GM19328 (cell line): ENCODE results near the gene ADORA1.

Experiments
- ATAC-seq: cut with Tn5 transposase; IDR thresholded peaks from one replicate; pipeline ENCODE4 v1.9.1; 2021; ENCODE audit warnings: mild to moderate bottlenecking, moderate library complexity; ENCODE audit not compliant: unreplicated experiment

The ADORA1 gene

DNA sequence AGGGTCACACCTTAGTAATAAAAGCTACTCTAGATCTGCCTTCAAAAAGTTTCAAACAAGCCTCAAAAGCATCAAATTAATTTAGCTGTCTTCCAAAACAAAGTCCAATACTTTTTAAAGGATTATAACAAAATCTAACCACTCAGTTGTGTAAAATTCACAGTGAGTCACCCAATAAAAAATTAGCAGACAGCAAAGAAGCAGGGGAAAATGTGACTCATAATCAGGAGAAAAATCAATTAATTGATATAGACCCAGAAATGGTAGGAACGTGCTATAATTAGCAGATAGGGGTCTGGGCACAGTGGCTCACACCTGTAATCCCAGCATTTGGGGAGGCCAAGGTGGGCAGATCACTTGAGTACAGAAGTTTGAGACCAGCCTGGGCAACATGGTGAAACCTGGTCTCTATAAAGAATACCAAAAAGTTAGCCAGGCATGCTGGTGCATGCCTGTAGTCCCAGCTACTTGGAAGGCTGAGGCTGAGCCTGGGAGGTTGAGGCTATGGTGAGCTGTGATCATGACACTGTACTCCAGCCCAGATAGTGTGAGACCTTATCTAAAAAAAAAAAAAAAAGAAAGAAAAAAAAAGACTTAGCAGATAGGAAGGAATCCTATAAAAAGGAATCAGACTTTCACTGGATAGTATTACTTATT is 33.6 kb upstream of the ADORA1 start:
- ATAC-seq = no peak

DNA sequence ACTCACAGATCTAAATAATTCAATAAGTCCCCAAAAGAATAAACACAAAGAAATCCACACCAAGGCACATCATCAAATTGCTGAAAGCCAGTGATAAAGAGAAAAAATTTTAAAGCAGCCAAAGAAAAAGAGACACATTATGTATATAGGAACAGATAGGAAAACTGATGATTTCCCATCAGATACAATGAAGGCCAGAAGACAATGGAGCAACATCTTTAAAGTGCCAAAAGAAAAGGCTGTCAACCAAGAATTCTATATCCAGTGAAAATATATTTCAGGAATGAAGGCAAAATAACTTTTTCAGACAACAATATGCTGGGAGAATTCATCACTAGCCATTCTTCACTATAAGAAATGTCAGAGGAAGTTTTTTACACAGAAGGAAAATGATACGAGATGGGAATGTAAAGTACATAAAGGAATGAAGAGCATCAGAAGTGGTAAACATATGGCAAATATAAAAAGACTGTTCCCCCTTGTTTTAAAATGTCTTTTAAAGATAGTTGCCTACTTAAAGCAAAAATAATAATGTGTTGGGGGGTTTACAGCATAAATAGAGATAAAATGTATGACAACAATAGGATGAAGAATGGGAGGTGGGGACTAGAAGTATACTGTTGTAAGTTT is 32.4 kb upstream of the ADORA1 start:
- ATAC-seq = no peak

DNA sequence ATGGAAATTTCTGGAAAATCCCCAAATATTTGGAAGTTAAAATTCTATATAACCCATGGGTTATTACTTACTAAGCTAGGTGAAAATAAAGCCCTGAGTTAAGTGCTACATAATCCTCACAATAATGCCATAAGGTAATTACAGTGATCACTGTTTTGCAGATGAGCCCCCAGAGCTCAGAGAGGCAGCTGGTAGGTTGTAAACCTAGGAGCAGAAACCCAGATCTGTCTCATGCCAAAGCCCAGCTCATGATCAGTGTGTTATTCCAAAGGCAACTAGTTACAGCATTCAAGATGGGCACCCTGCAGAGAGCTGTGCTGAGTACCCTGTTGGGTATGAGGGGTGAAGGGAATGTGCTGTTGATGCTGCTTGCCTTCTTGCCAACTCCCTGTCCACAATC is 31.0 kb upstream of the ADORA1 start:
- ATAC-seq = no peak

DNA sequence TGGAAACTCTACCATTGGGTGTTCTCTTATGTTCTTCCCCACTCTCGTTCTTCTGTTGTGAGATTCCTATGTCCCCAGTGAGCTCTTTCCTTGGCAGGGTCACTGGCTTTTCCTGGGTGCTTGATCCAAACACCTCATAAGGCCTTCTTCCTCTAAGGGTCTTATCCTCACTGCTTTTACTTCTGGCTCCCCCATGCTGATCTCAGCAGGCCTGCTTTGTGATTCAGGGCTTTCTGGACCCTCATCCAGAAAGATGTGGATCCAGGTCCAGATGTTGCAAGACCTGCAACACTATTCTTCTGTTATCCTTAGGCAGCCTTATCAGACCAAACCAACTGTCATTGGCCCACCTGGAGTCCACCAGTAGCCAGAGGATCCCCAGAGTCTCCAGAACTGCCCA is 30.5 kb upstream of the ADORA1 start:
- no peak for ATAC-seq

DNA sequence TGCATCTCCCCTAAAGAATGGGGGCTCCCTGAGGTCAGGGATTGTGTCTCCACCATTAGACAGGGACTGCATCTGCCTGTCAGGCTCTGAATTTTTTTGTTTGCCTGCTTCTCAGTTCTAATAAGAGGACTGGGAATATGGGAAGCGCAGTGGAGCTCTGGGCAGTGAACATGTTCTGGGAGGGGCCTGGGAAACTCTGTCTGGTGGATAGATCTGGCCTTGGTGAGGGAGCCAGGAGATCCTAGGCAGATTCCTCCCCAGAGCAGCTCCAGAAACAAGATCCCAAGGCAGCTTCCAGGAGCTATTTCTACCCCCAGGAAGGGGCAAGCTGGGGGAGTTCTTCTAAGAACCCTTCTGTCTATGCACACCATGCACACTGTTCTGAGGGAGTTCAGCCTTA is 29.1 kb upstream of the ADORA1 start:
- ATAC-seq = no peak

DNA sequence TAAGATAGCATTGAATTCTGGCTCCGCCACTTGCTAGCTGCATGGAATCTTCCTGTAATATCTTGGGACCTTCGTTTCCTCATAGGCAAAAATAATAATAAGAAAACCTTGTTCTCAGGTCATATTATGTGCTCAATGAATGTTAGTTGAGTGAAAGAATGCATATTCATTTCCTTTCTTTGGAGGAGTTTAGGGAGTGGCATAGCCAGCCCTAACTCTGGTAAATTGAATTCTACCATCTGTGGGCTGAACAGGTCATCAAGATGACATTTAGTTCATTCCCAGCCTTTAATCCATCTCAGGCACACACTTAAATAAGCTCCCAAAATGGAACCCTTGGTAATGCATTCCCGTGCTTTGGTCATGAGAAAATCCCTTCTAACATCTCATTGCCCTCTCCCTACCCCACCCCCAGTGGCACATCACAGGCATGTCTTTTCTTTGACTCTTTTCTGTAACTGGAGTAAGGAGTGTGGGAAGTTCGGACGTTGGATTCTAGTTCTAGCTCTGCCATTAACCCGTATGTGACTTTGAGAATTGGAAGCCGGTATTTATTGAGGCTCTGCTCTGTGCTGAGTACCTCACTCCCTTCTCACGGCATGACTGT is 28.5 kb upstream of the ADORA1 start:
- ATAC-seq = no peak

DNA sequence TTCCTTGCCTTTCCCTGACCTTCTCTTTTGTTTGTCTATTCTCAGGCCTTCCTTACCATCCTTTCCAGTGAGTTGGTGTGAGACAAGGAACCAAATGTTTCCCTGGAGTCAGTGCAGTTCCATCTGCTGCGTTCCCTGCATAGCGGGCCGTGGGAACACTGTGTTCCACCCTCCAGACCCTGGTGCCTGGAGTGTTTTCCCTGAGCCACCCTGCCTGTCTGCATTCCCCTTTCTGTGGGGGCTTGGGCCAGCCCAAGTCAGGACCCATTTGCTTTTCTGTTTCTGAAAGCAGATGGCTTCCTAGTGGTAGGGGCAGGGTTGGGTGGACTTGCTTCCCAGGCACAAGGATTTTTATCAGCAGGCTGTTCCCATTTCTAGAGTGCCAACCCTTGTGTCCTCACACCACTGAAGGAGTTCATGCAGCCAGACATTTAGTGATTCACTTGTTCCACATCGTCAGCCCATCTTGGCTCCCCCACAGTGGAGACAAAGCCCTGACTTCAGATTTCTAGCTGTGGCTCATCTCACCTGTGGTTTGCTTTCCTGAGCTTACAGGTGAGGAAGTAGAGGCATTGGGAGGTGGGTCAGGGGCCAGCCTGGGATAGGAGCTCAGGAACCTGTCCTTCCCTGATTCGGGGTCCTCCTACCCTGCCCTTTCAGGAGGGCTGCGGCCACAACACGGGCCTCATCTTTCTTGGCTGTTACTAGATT is 27.6 kb upstream of the ADORA1 start:
- no peak for ATAC-seq

DNA sequence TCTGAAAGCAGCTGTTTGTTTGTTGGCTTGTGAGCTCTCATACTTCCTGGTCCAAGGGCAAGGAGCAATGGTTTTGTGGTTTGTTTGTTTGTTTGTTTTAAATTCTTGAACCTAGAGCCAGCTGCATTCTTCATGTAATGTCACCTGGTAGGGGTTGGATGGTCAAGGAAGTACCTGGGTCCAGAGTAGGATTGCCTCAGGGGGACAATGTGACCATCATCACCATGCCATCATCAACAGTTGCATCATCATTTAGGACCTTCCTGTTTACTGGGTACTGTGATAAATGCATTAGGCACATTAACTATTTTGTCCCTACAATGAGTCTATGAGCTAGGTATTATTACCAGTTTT is 27.0 kb upstream of the ADORA1 start:
- ATAC-seq = no peak

DNA sequence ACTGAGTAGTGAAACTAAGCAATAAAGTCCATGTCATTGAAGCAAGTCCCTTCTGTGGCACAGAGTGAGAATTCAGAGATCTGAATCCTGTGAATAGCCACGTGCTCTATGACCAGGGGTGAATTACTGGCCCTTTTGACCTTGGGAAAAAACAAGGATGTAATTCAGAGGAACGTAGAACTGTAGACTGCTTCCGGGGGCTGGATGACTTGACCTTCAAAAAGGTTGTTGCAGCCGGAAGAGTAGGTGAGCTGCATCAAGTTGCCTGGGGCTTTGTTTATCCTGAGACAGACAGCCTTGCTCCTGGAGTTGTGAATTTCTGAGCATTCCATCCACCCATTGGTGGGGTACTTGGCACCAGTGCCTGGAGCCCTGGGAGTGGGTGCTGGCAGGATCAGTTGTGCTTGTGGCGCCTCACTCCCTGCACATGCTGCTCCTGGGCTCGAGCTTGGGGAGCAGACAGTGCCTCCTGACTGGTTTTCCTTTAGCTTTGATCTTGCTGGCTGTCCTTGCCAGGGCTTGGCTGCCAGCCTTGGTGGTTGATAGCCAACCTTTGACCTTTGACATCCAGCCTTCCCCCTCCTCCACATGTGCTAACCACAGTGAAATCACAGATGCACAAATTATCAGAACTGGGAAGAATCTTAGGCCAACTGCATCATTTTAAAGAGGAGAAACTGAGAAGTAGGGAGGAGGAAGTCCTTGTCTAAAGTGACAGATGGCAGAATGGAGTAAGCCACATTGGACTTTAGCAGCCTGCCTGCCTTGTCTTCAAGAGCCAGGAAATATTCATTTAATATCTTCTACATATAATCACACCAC is 25.5 kb upstream of the ADORA1 start:
- ATAC-seq = no peak

DNA sequence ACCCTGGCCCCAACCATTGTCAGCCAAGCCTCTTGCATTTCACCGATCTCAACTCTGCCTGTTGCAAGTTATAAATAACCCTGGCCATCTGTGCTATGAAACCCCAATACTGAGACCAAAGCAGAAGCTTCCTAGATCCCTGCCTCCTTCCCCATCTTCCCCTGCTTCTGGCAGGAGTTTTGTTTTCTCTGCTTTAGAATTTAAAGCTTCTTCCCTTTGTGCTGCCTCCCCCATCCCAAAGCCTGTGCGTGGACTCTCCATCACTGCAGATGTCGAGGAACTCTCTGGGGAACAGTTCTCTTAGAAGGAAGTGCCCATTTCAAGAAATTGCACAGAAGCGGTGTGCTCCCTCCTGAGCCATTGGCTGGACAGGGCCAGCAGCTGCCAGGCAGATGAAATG is 24.3 kb upstream of the ADORA1 start:
- ATAC-seq = no peak

DNA sequence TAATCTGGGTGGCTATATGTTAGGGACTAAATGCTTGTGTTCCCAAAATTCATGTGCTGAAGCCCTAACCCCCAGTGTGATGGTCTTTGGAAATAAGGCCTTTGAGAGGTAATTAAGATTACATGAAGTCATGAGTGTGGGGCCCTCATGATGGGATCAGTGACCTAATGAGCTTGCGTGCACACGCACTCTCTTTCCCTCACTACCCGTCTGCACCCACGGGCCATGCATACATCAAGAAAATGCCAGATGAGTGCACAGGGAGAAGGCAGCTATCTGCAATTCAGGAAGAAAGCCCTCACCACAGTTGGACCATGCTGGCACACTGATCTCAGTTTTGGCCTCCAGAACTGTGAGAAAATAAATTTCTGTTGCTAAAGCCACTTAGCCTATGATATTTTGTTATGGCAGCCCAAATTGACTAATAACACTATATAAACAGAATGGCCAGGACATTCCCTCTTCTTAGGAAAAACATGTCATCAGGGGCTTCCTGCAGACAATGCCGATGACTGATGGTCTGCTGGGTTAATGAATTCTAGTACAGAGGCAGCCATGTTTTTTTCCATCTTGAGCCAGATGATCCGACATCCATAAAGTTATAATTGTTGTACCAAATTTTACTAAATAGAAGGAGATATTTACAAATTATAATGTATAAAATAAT is 23.6 kb upstream of the ADORA1 start:
- ATAC-seq = no peak

DNA sequence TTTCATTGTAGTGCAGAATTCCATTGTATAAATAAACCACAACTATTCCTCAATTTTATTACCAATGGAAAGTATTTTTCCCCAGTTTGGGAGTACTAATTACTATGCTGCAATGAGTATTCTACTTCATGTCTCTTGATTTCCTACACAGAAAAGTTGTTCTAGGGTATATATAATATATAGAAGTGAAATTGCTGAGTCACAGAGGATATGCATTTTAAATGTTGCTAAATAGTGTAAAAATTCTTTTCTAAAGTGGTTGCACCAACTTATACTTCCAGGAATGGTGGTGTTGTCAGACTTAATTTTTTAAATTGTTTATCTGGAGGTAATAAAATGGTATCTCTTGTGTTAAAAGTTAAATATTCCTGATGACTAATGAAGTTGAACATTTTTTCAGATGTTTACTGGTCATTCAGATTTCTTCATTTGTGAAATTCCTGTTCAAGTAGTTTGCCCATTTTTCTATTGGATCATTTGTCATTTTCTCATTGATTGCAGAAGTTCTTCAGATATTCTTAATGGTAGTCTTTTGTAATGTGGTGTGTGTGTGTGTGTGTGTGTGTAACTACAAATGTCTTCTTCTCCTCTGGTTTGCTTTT is 22.6 kb upstream of the ADORA1 start:
- ATAC-seq = no peak

DNA sequence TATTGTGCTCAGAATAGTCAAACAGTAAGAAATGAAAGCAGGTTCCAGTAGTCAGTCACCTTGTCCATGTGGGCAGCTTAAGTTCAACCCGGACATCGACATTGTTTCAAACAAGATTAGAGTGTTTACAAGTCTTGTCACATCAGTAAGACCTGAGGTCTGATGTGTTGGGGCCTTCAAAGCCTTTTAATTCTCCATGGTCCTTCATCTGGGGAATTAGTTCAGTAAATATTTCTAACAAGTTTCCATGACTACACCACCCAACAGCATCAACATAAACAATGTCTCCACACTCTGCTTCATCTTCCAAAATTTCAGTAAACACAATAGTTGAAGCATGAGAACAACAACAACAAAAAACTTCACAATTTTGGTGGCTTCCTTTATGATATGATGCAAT is 15.1 kb upstream of the ADORA1 start:
- no peak for ATAC-seq

DNA sequence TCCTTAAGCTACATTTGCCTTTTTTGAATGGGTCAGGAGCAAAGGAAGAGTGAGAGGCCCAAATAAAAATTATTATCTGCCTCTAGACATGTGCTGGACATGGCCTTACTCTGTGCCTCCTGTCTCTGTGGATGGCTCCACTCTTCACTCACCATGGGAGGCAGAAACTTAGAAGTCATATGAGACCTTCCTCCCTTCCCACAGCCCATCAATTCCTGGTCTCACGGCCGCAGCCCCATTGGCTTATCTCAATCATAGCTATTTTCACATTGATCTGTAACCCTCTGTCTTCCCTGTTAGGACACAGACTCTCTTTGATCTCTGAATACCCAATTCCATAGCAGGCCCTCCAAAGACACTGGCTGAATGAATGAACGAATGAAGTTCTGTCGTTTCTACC is 14.2 kb upstream of the ADORA1 start:
- ATAC-seq = no peak

DNA sequence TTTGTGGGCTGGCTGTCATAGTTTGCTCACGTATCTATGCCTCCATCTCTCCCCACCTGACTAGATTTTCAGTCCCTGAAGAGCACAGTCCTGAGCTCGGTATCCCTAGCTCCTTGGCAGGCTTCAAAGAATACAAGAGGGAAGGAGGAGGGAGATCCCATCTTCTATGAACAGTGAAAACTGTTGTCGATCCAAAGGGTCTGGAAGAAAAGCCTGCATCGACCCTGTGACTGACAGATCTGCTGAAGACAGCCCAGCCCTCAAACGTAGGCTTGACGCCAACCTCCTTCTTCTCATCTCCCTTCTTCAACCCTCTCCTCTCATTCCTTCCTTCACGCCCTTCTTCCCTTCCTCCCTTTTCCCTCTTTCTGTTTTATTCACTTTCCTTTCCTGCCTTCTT is 13.3 kb upstream of the ADORA1 start:
- no peak for ATAC-seq

DNA sequence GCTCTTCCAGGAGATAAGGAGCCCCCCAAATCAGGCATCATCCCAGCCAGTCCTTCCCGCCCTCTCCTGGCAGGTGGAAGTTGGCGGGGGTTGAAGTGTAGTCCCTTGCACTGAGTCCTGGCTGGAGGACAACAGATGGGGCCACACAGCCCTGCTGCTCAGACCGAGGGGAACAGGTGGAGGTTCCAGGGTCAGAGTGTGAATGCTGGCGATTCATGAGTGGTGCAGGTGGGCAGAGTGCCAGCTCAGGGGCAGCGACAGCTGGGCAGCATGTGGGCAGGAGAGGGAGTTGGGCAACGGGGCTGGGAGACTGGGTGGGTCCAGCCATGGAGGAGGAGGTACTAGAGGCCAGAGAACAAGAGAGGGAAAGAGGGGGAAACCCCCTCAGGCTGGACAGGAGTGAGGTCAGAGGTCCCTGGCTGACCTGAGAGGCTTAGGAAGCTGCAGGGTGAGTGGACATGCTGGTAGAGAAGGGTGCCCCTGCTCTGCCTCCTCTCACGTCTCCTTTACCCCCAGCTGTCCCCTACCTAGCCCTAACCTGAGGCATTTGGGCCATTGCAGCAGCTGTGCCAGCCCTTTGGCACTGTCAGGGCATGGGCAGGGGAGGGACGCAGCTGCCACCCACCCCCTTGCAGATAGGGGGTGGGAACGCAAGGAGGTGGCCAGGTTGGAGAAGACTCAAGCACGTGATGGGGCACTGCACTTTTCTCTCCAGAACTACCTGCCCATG is 11.3 kb upstream of the ADORA1 start:
- no peak for ATAC-seq

DNA sequence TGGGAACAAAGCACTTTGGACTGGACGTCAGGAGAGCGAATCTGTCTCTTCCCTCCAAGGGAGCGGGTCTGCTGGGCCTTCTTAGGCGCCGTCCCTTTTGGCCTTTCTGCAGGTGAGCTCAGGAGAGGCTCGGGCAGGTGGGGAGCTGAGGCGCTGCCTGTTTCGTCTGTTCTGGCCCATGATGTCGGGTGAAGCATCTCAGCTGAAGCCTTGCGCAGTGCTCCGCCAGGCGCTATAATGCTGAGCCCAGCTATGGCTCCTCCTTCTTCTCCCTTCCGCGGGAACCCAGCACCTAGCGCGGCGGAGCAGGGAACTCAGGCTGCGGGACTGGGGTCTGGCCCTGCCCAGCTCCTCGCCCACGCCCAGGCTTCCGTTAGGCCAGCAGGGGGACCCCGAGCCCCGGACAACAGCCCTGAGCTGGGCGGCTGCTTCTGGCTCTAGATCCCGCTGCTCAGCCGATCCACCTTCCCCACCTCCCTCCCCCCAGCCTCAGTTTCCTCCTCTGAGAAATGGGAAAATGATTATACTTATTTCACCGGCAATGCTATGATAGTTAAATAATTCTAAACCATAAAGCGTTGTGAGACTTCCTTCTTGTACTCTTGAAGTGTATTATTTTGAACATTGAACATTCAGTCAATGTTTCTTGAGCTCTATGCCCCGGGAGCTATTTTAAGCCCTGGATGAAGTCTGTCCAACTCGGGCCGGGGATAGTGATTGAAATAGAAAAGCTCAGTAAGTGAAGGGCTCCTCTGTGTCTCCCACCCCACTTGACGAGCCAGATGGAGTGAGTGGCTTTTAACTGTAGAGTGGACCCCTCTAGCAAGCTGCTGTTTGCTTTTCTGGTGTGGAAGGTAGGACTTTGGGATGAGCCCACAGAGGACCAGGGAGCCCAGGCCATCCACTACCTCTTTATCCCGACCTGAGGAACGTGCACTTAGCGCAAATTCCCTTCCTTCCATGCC is 9.6 kb upstream of the ADORA1 start:
- no peak for ATAC-seq

DNA sequence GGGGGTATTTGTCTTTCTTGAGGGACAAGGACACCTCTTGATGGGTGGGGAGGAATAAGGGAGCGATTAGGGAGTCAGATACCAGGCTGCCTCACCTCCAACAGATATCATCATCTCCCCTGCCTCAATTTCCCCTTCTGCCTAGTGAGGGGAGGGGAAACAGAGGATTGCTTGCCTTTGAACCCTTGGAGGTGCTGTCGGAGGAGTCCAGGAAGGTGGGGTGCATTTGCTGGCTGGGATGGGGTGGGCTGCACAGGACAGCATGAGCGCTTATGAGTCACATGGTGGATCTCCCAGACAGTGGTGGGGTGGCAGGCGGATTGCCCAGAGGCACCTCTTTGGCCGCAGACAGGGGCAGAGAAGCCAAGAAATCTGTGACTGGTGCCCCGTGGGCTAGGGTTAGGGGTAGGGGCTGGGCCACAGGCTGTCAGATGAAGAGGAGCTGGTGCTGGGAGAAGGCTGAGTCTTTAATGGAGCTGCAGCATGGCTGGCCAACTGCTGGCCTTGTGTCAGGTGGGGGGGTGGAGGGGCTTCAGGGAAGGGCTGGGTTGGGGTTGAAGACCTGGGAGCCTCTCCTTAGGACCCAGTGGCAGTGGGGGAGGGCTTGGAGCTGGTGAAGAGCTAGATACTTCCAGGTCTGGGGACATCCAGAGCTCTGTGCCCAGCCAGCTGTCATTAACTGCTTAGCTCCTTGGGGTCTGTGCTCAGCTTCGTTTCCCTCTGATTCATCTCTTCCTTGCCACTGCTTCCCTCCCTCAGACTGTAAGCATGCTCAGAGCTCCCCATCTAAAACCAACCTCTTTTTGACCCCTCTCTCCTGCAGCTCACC is 7.0 kb upstream of the ADORA1 start:
- ATAC-seq = no peak
